SK-N-SH (cell line): Measurements from ENCODE around the gene RAB3IL1. TPM values are rescaled to one million over a fixed set of nuclear protein-coding genes. Genes with fewer than 3 reads are reported as not detected.

Source experiments
- CTCF ChIA-PET: fragments of 300-600, 350-600 bp; formaldehyde crosslinking; extraction: SDS; loops from one replicate; lab custom pipeline; 2021; lab: Yijun Ruan, JAX
- POLR2A ChIA-PET: fragments of 350-600 bp; sonication (Branson Sonifier 250); formaldehyde crosslinking; extraction: SDS; loops from one replicate; lab custom pipeline; 2020; ENCODE audit warnings: antibody characterized with exemption, inconsistent platforms; lab: Yijun Ruan, JAX
- DNase-seq: peaks from one replicate; pipeline ENCODE4 v3.0.0; 2012
- H2AFZ ChIP-seq: fragments of 200-600 bp; sonication (generic); 2 replicates; pipeline ENCODE4 v1.8.1; 2016; ENCODE audit warnings: antibody characterized with exemption, mild to moderate bottlenecking, low read depth
- H3F3A ChIP-seq: fragments of 200-600 bp; sonication (generic); replicated peaks from 2 replicates; pipeline ENCODE3; 2016; ENCODE audit warnings: antibody characterized with exemption, mild to moderate bottlenecking; ENCODE audit not compliant: insufficient read depth
- H3K27ac ChIP-seq, 2 experiments: fragments of 200-500 bp in 1 of 2; fragments of 200-600 bp in 1 of 2; sonication (Bioruptor generic) in 1 of 2; sonication (generic), shearing (Covaris generic) in 1 of 2; 2 replicates each; pipeline versions ENCODE4 v1.5.1 to v1.6.1; 2014 to 2016; ENCODE audit warnings: low read depth in 2 of 2, inconsistent platforms in 1 of 2, low read length in 1 of 2, mild to moderate bottlenecking in 1 of 2, mixed read lengths in 1 of 2
- H3K27me3 ChIP-seq: fragments of 200-600 bp; sonication (generic), shearing (Covaris generic); 2 replicates; pipeline ENCODE4 v1.6.1; 2016; ENCODE audit warnings: mixed run types; ENCODE audit not compliant: insufficient read depth
- H3K36me3 ChIP-seq, 2 experiments: fragments of 200-500 bp in 1 of 2; fragments of 200-600 bp in 1 of 2; sonication (Bioruptor generic) in 1 of 2; sonication (generic) in 1 of 2; replicated peaks in 1 of 2; 2 replicates each; pipeline versions ENCODE3 to v1.5.1; 2014 to 2016; ENCODE audit warnings: low read length in 1 of 2, mild to moderate bottlenecking in 1 of 2; ENCODE audit not compliant: insufficient read depth in 2 of 2, control insufficient read depth in 1 of 2
- H3K4me1 ChIP-seq, 2 experiments: fragments of 200-500 bp in 1 of 2; fragments of 200-600 bp in 1 of 2; sonication (Bioruptor generic) in 1 of 2; sonication (generic), shearing (Covaris generic) in 1 of 2; 2 replicates each; pipeline versions ENCODE4 v1.5.1 to v1.6.1; 2014 to 2016; ENCODE audit warnings: low read depth in 1 of 2, low read length in 1 of 2, mixed run types in 1 of 2; ENCODE audit not compliant: insufficient read depth in 2 of 2, control insufficient read depth in 1 of 2
- H3K4me2 ChIP-seq: fragments of 200-600 bp; sonication (generic), shearing (Covaris generic); 2 replicates; pipeline ENCODE4 v1.6.1; 2017; ENCODE audit warnings: mixed run types
- H3K4me3 ChIP-seq, 2 experiments: fragments of 200-500 bp in 1 of 2; fragments of 200-600 bp in 1 of 2; sonication (Bioruptor generic) in 1 of 2; sonication (generic), shearing (Covaris generic) in 1 of 2; 2 replicates each; pipeline versions ENCODE4 v1.5.1 to v1.8.1; 2014 to 2016; ENCODE audit warnings: low read depth in 2 of 2, inconsistent platforms in 1 of 2, low read length in 1 of 2, mild to moderate bottlenecking in 1 of 2, mixed read lengths in 1 of 2, moderate library complexity in 1 of 2
- H3K79me2 ChIP-seq: fragments of 200-600 bp; sonication (generic); 2 replicates; pipeline ENCODE4 v1.8.1; 2017; ENCODE audit warnings: mild to moderate bottlenecking; ENCODE audit not compliant: insufficient read depth
- H3K9ac ChIP-seq: fragments of 200-600 bp; sonication (generic); 2 replicates; pipeline ENCODE4 v1.6.1; 2017; ENCODE audit warnings: mixed run types
- H3K9me2 ChIP-seq: fragments of 200-600 bp; sonication (generic); 2 replicates; pipeline ENCODE4 v1.6.1; 2017; ENCODE audit warnings: mixed run types
- H3K9me3 ChIP-seq: fragments of 200-600 bp; sonication (generic); 2 replicates; pipeline ENCODE4 v1.6.1; 2017; ENCODE audit warnings: mixed run types, mild to moderate bottlenecking, moderate library complexity
- H4K20me1 ChIP-seq: fragments of 200-600 bp; sonication (generic); 2 replicates; pipeline ENCODE4 v1.6.1; 2017; ENCODE audit warnings: mild to moderate bottlenecking, mixed run types; ENCODE audit not compliant: insufficient read depth
- CHD2 ChIP-seq: fragments of 150-350 bp; IDR thresholded peaks from 2 replicates; pipeline ENCODE4 v1.6.1; 2018; ENCODE audit warnings: low read length; ENCODE audit not compliant: partially characterized antibody
- EP300 ChIP-seq, 2 experiments: IDR thresholded peaks; 2 replicates each; pipeline versions ENCODE4 v1.4.0 to v1.6.1; 2012; ENCODE audit warnings: borderline replicate concordance in 1 of 2, low read depth in 1 of 2, low read length in 1 of 2
- EZH2phosphoT487 ChIP-seq: fragments of 200-600 bp; sonication (generic); IDR thresholded peaks from 2 replicates; pipeline ENCODE4 v1.6.1; 2017; ENCODE audit warnings: low read depth, mixed run types, mild to moderate bottlenecking, antibody characterized with exemption, moderate library complexity, borderline replicate concordance
- FOSL2 ChIP-seq: IDR thresholded peaks from 2 replicates; pipeline ENCODE4 v1.4.0; 2012; ENCODE audit warnings: low read depth, mild to moderate bottlenecking, moderate library complexity, borderline replicate concordance
- FOXJ3 ChIP-seq: sonication (generic); formaldehyde crosslinking; IDR thresholded peaks from 2 replicates; pipeline ENCODE4 v1.5.1; 2020; ENCODE audit warnings: mild to moderate bottlenecking, missing genetic modification reagents
- FOXM1 ChIP-seq: IDR thresholded peaks from 2 replicates; pipeline ENCODE4 v1.4.0; 2012; ENCODE audit warnings: low read depth, mild to moderate bottlenecking
- NRF1 ChIP-seq: IDR thresholded peaks from 2 replicates; pipeline ENCODE4 v1.6.1; 2012; ENCODE audit warnings: low read depth, mild to moderate bottlenecking, low read length
- PBX3 ChIP-seq: IDR thresholded peaks from 2 replicates; pipeline ENCODE4; 2012
- RAD21 ChIP-seq: IDR thresholded peaks from 2 replicates; pipeline ENCODE4 v1.6.1; 2012; ENCODE audit warnings: mild to moderate bottlenecking, low read length
- RCOR1 ChIP-seq: fragments of 150-350 bp; IDR thresholded peaks from 2 replicates; pipeline ENCODE4 v1.6.1; 2017; ENCODE audit warnings: antibody characterized with exemption, low read length
- REST ChIP-seq: IDR thresholded peaks from 2 replicates; pipeline ENCODE4 v1.6.1; 2012; ENCODE audit warnings: mild to moderate bottlenecking, low read depth, low read length, moderate library complexity
- RXRA ChIP-seq: IDR thresholded peaks from 2 replicates; pipeline ENCODE4 v1.4.0; 2012; ENCODE audit warnings: low read depth, mild to moderate bottlenecking, borderline replicate concordance
- SIN3A ChIP-seq: IDR thresholded peaks from 2 replicates; pipeline ENCODE4 v1.6.1; 2012; ENCODE audit warnings: low read depth, mild to moderate bottlenecking, low read length, moderate library complexity, borderline replicate concordance
- SMC3 ChIP-seq: IDR thresholded peaks from 2 replicates; pipeline ENCODE4 v1.6.1; 2012; ENCODE audit warnings: low read depth, low read length, improper control_type of control experiment
- USF1 ChIP-seq: IDR thresholded peaks from 2 replicates; pipeline ENCODE4 v1.4.0; 2012; ENCODE audit warnings: low read depth, borderline replicate concordance
- YY1 ChIP-seq: IDR thresholded peaks from 2 replicates; pipeline ENCODE4 v1.4.0; 2012; ENCODE audit warnings: low read depth, mild to moderate bottlenecking
- WGBS: methylation state at CpG from one replicate; pipeline ENCODE4 v1.1.6; 2017; ENCODE audit warnings: low lambda C conversion rate; 5-methylcytosine and 5-hydroxymethylcytosine counted together
- polyA plus RNA-seq, 3 experiments: library from polyadenylated mRNA; depleted of rRNA; stranded (reverse); fragments of >200 nt; gene quantifications; 2 replicates each; pipeline ENCODE4 v1.2.3, GENCODE V29; 2012
- TF ChIP-seq, protein P1 (sequence below): fragments of 150-350 bp; IDR thresholded peaks from 2 replicates; pipeline ENCODE4 v1.6.1; 2017; ENCODE audit warnings: antibody characterized with exemption, low read length, low read depth, borderline replicate concordance
- TF ChIP-seq, protein P2 (sequence below): fragments of 200-600 bp; sonication (generic); IDR thresholded peaks from 2 replicates; pipeline ENCODE4 v1.6.1; 2017; ENCODE audit warnings: antibody characterized with exemption, mild to moderate bottlenecking, moderate library complexity

Gene RAB3IL1
- polyA plus RNA-seq, 1 of the 3 experiments (the other 2 are of a cell fraction) = 10.2 TPM

GRCh38 chr11:61880031-61880430 lies 37.3 kb downstream of the RAB3IL1 start:
- Histone ChIP-seq H3K27me3 (no peaks in the 10 kb centered on the region), H3K4me1 (peaks cover 0 to 4% of the 10 kb centered on the region in 2 experiments; a peak in 1 of 4 replicates), H3K4me2 (no peak overlapping the region), H3K4me3 (no peak overlapping the region), H4K20me1 (peaks cover 7% of the 10 kb centered on the region; the same call in 1 of the 2 replicates), H3F3A (no peaks in the 10 kb centered on the region), H3K9ac (no peak overlapping the region), H2AFZ (no peak overlapping the region), H3K79me2 (no peaks in the 10 kb centered on the region; the same call in 1 of the 2 replicates), H3K27ac (no peak overlapping the region), H3K36me3 (peaks cover 0 to 14% of the 10 kb centered on the region in 2 experiments), H3K9me2 (no peaks in the 10 kb centered on the region), H3K9me3 (no peaks in the 10 kb centered on the region)
- ChIA-PET POLR2A (no interaction called here), CTCF (interaction anchor here (0.9 to 6.2 kb wide), 7 partner anchors 10 to 228 kb away, joined by 3 to 19 read pairs (median 13); no protein-coding TSS in a partner anchor)
- WGBS = 98% methylated on average over 11 of the region's 11 CpGs
- TF ChIP-seq FOXM1 (no peak), EZH2phosphoT487 (no peak), NRF1 (no peak), YY1 (no peak), PBX3 (no peak), SIN3A (no peak), RXRA (no peak), EP300 (IDR thresholded peaks at IDR 0.05; ENCODE audit: borderline replicate concordance in 1 of 2, low read depth in 1 of 2, low read length in 1 of 2) (no peak), CHD2 (no peak), USF1 (no peak), FOXJ3 (CRISPR knock-in tag) (no peak), RCOR1 (no peak), REST (no peak), RAD21 (no peak), FOSL2 (no peak), SMC3 (no peak)
- TF ChIP-seq, protein P1, sequence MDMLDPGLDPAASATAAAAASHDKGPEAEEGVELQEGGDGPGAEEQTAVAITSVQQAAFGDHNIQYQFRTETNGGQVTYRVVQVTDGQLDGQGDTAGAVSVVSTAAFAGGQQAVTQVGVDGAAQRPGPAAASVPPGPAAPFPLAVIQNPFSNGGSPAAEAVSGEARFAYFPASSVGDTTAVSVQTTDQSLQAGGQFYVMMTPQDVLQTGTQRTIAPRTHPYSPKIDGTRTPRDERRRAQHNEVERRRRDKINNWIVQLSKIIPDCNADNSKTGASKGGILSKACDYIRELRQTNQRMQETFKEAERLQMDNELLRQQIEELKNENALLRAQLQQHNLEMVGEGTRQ = no peak
- TF ChIP-seq, protein P2, sequence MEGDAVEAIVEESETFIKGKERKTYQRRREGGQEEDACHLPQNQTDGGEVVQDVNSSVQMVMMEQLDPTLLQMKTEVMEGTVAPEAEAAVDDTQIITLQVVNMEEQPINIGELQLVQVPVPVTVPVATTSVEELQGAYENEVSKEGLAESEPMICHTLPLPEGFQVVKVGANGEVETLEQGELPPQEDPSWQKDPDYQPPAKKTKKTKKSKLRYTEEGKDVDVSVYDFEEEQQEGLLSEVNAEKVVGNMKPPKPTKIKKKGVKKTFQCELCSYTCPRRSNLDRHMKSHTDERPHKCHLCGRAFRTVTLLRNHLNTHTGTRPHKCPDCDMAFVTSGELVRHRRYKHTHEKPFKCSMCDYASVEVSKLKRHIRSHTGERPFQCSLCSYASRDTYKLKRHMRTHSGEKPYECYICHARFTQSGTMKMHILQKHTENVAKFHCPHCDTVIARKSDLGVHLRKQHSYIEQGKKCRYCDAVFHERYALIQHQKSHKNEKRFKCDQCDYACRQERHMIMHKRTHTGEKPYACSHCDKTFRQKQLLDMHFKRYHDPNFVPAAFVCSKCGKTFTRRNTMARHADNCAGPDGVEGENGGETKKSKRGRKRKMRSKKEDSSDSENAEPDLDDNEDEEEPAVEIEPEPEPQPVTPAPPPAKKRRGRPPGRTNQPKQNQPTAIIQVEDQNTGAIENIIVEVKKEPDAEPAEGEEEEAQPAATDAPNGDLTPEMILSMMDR = no peak
- no peak for DNase-seq
